Activated naive CD4-positive, alpha-beta T cell treated with anti-CD3 and anti-CD28 coated beads, Interleukin-2, amount 50 U/mL, for 24 hours (primary cell): ENCODE results near the gene GPR26.

Experiments
- H3K27ac Mint-ChIP-seq: one replicate; pipeline ENCODE4 v1.8.0; 2021; ENCODE audit warnings: mild to moderate bottlenecking, mixed read lengths
- H3K27me3 Mint-ChIP-seq: one replicate; pipeline ENCODE4 v1.8.0; 2021; ENCODE audit warnings: mixed read lengths
- H3K36me3 Mint-ChIP-seq: one replicate; pipeline ENCODE4 v1.8.0; 2021; ENCODE audit warnings: mixed read lengths
- H3K4me1 Mint-ChIP-seq: one replicate; pipeline ENCODE4 v1.8.0; 2021; ENCODE audit warnings: mixed read lengths
- H3K4me3 Mint-ChIP-seq: one replicate; pipeline ENCODE4 v1.8.0; 2021; ENCODE audit warnings: mild to moderate bottlenecking, mixed read lengths
- H3K9me3 Mint-ChIP-seq: one replicate; pipeline ENCODE4 v1.8.0; 2021; ENCODE audit warnings: mixed read lengths

Gene GPR26

DNA sequence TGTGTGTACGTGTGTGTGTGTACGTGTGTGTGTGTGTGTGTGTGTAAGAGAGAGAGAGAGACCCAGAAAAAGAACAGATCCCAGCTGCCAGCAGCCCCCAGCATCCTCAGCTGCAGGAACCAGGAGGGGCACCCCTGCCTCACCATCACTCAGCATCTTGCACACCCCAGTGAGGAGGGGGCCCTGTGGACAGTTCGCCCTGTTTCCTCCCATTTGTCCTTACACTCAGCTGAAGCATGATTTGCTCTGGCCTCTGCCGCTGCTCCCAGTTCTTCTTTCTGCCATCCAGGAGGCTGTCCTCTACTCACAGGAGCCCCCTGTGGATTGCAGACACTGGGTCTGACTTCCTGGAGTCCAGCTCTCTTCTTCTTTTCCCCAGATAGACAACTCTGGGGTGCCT, 9.7 kb downstream of the GPR26 start:
- H3K4me1 Mint-ChIP-seq, result no peaks in the 10 kb centered on the region
- no peaks in the 10 kb centered on the region for H3K9me3 Mint-ChIP-seq
- H3K27ac Mint-ChIP-seq, result no peak overlapping the region
- no peak overlapping the region for H3K4me3 Mint-ChIP-seq
- no peaks in the 10 kb centered on the region for H3K36me3 Mint-ChIP-seq
- H3K27me3 Mint-ChIP-seq, result no peaks in the 10 kb centered on the region

DNA sequence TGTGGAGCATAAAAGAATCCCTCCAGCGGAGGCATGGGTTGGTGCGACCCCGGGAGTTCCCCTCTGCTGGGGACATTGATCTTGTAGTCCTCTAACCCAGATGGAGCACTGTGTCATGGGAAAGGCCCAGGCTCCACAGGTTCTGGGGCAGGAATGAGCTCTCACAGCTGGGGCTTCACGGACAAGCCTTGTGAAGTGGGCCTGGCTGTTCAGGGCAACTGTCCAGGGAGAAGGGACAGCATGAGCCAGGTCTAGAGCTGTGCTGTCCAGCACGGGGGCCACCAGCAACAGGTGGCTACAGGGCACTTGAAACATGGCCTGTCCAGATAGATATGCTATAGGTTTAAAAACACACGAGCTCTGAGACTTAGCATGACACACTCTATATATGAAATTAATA, 11.4 kb downstream of the GPR26 start:
- Mint-ChIP-seq H3K9me3 (no peaks in the 10 kb centered on the region), H3K27ac (no peak overlapping the region), H3K36me3 (no peaks in the 10 kb centered on the region), H3K27me3 (no peaks in the 10 kb centered on the region), H3K4me1 (no peaks in the 10 kb centered on the region), H3K4me3 (no peak overlapping the region)

DNA sequence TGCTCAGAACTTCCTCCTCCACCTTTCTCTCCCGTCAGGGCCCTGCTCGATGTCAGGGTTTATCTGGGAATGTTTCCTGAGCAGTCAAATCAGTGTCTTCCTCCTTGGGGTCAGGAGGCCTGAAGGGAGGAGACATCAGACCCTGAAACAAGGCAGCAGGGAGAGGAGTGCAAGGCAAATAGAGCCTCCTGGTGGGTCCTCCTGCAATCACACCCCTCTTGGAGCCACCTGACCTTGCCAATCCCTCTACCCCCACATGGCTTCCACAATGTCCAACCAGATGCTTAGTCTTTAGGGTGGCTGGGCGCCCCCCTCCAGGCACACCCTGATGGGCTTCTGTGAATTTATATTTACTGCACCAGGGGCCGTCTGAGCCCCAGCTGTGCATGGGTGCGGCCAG, 12.2 kb downstream of the GPR26 start:
- H3K27me3 Mint-ChIP-seq, result peaks cover 2% of the 10 kb centered on the region
- H3K4me3 Mint-ChIP-seq, result no peak overlapping the region
- H3K9me3 Mint-ChIP-seq, result no peaks in the 10 kb centered on the region
- H3K27ac Mint-ChIP-seq, result no peak overlapping the region
- no peaks in the 10 kb centered on the region for H3K4me1 Mint-ChIP-seq
- no peaks in the 10 kb centered on the region for H3K36me3 Mint-ChIP-seq

DNA sequence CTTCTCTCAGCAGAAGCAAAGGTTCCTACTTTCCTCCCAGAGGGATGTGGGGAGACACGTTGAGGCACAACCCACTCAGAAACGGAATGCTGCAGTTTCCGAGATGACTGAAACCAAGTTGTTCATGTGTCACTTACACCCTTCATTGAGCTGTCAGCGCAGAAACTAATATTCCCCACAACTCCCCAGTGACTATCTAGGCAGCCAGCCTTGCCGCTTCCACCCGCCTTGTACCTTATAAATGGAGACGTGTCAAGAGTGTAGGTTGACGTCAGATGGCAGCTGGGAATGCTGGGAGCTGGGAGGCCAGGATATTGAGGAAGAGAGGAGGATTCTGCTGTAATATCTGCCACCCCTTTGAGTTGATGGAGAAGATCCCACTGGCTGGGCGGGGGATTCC, 15.1 kb downstream of the GPR26 start:
- no peaks in the 10 kb centered on the region for H3K9me3 Mint-ChIP-seq
- H3K4me1 Mint-ChIP-seq, result no peaks in the 10 kb centered on the region
- no peak overlapping the region for H3K4me3 Mint-ChIP-seq
- H3K27me3 Mint-ChIP-seq, result peaks cover 2% of the 10 kb centered on the region
- H3K36me3 Mint-ChIP-seq, result no peaks in the 10 kb centered on the region
- H3K27ac Mint-ChIP-seq, result no peak overlapping the region

DNA sequence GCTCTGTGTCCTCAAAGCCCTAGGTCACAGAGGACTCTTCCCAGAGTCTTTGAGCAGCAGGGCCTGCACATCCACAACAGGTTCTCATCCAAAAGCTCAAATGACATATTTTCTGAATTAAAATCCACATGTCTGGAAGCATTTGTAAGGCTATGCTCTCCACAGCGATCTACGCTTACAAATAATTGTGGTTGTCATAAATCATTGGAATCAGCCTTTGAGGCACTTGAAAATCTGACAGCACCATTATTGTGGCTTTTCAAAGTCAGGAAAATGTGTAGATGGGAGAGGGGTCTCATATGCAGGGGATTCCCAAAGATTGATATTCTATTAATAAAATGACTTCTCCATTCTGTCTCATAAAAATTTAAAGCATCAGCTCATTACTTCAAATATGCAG, 16.3 kb downstream of the GPR26 start:
- Mint-ChIP-seq H3K4me3 (no peak overlapping the region), H3K36me3 (no peaks in the 10 kb centered on the region), H3K27ac (no peak overlapping the region), H3K4me1 (no peaks in the 10 kb centered on the region), H3K9me3 (no peaks in the 10 kb centered on the region), H3K27me3 (peaks cover 2% of the 10 kb centered on the region)

DNA sequence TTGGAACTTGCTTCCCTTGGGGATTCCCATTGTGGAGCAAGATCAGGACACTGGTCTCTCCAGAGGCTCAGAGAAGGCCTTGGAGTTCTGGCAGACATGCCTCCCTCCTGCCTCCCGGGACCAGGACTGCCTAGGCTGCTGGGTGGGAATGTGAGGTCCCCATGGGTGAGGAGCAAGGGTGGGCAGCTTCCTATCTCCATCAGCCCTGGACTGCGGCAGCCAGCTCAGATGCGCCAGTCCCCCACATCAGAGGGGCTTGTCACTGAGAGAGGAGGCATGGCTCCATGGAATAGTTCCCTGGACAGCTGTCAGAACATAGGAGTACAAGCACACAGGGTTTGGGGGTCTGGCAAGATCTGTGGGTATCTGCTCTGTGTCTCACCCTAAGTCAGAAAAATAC, 17.3 kb downstream of the GPR26 start:
- H3K4me1 Mint-ChIP-seq, result no peaks in the 10 kb centered on the region
- no peaks in the 10 kb centered on the region for H3K36me3 Mint-ChIP-seq
- peaks cover 2% of the 10 kb centered on the region for H3K27me3 Mint-ChIP-seq
- no peaks in the 10 kb centered on the region for H3K9me3 Mint-ChIP-seq
- H3K27ac Mint-ChIP-seq, result no peak overlapping the region
- H3K4me3 Mint-ChIP-seq, result no peak overlapping the region

DNA sequence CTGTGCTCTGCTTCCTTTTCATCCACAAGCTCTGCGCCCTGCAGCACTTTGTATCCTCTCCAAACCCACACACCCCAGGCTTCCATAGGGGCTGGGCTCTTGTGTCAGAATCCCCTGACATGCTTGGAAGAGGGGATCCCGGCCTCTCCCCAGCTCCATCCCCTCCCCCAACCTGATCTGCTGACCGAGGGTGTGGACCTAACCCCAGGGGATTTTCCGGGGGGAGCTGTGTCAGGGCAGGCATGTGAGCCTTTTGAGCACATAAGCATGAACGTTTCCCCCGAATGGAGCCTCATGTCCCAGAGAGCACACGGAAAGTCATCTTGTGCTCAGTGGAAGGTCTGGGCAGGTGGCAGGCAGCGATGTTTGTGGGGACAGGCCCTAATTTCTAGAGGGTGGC, 17.7 kb downstream of the GPR26 start:
- Mint-ChIP-seq H3K4me1 (no peaks in the 10 kb centered on the region), H3K27me3 (peaks cover 2% of the 10 kb centered on the region), H3K27ac (no peak overlapping the region), H3K36me3 (no peaks in the 10 kb centered on the region), H3K4me3 (no peak overlapping the region), H3K9me3 (no peaks in the 10 kb centered on the region)

DNA sequence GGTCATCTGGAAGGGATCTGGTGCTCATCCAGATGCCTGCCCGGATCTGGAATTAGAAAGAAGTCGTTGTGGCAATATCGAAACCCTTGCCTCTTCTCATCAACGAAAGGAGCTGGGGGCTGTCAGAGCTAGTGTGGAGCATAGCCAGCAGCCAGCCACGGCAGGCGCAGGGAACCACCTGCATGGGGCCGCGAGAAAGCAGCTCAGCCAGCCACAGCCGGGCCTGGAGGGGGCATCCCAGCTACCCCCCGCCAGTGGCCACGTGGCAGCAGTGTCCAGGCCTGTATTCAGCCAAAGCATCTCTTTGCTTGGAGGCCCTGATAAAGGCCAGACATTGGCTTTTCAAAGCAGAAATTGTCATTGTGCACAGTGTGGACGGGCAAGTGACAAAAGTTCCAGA, 19.1 kb downstream of the GPR26 start:
- Mint-ChIP-seq H3K4me3 (no peak overlapping the region), H3K27me3 (peaks cover 2% of the 10 kb centered on the region), H3K27ac (no peak overlapping the region), H3K4me1 (no peaks in the 10 kb centered on the region), H3K9me3 (no peaks in the 10 kb centered on the region), H3K36me3 (no peaks in the 10 kb centered on the region)

DNA sequence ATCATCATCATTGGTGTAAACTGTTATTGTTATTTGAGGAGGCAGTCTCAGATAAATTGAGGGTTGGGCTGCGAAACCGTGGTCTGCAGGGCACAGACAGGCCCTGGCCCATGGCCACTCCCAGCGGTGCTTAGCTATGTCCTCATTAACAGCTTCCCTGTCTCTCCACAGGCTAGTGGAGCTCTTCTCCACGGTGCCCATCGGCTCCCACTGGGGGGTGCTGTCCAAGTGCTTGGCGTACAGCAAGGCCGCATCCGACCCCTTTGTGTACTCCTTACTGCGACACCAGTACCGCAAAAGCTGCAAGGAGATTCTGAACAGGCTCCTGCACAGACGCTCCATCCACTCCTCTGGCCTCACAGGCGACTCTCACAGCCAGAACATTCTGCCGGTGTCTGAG, 21.6 kb downstream of the GPR26 start:
- Mint-ChIP-seq H3K9me3 (no peaks in the 10 kb centered on the region), H3K27me3 (peaks cover 1% of the 10 kb centered on the region), H3K4me1 (no peaks in the 10 kb centered on the region), H3K36me3 (no peaks in the 10 kb centered on the region), H3K4me3 (no peak overlapping the region), H3K27ac (no peak overlapping the region)

DNA sequence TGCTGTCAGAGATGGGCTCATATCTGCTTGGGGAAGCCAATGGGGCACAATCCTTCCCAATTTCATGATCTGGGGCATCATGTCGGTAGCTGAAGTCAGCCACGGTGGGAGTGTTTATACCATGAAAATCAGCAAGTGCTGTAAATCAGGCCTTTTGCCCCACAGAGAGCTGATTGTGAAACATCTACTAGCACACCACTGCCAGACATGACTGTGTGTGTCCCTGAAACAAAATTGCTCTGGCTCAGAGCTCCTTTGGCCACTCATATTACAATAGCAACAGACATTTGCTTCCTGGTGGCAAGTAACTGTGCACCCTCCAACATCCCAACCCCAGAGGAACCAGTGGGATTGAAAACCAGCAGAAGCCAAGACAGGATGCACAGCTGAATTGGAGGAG, 23.7 kb downstream of the GPR26 start:
- Mint-ChIP-seq H3K36me3 (no peaks in the 10 kb centered on the region), H3K9me3 (no peaks in the 10 kb centered on the region), H3K4me3 (no peak overlapping the region), H3K4me1 (no peaks in the 10 kb centered on the region), H3K27me3 (peaks cover 4% of the 10 kb centered on the region), H3K27ac (no peak overlapping the region)

DNA sequence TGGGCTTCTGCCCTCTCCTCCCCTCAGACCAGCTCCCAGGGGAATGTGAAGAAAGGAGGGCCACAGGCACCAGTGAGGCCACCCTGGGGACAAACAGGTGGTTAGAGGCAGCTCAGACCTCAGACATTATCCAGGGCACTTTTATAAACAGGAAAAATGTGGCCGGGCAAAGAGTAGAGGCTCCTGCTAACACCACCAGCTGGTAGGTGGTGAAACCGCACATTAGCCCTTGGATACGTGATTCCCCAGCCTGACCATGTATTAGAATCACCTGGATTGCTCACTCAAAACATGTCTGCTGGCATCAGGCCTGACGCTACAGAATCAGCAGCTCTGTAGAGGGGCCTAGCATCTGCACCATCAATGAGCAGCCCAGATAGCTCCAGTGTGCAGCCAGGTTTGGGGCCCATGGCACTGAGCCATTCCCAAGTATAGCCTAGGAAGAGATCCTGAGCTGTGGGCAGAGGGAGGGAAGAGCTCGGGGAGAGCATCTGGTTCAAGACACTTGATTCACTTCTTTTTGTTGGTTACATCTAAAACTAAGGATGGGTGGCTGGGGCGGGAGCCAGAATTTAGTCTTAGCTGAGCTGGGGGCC, 37.1 kb downstream of the GPR26 start:
- H3K27me3 Mint-ChIP-seq, result peaks cover 4% of the 10 kb centered on the region

DNA sequence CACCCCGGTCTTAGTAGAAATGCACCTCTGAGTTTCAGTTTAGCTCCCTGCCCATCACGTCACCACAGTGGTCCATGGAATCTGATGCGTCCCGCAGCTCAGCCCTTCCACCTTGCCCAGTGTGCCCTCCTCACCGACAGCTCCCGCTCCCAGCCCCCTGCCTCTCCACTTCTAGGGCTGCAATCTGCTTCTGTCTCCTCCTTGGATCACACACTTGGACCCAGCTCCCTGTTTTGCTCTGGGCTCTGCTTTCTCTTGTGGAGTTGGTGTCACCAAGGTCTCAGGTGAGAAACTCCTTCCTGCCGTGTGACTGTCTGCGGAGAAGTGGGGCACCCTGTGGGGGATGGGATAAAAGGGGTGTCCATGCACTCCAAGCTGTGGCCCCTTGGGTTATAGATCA, 37.9 kb downstream of the GPR26 start:
- H3K27me3 Mint-ChIP-seq, result peaks cover 5% of the 10 kb centered on the region
- no peak overlapping the region for H3K4me3 Mint-ChIP-seq
- no peaks in the 10 kb centered on the region for H3K4me1 Mint-ChIP-seq
- no peaks in the 10 kb centered on the region for H3K9me3 Mint-ChIP-seq
- no peaks in the 10 kb centered on the region for H3K36me3 Mint-ChIP-seq
- H3K27ac Mint-ChIP-seq, result no peak overlapping the region

More for the DNA sequence above, 37.1 kb downstream of the GPR26 start:
- Mint-ChIP-seq H3K4me3 (no peak overlapping the region), H3K9me3 (no peaks in the 10 kb centered on the region), H3K27ac (no peak overlapping the region), H3K4me1 (no peaks in the 10 kb centered on the region), H3K36me3 (no peaks in the 10 kb centered on the region)

DNA sequence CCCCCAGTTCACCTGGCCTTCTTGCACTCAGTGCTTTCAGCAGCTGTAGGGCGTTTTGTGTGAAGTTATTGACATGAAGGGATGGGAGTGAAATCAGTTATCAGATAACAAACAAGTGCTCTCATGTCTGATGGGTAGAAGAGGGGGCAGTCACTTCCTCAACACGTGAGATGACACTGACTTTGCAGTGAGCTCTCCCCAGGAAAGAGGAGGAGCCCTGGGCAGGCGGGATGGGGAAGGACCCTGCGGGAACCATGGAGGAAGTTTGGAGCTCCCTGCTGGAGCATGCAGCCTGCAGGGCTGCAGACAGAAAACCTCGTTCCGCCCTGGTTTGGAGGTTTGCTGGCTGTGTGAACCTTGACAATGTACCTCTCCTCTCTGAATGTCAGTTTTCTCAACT, 38.7 kb downstream of the GPR26 start:
- Mint-ChIP-seq H3K36me3 (no peaks in the 10 kb centered on the region), H3K4me3 (no peak overlapping the region), H3K9me3 (no peaks in the 10 kb centered on the region), H3K27ac (no peak overlapping the region), H3K4me1 (no peaks in the 10 kb centered on the region), H3K27me3 (peaks cover 5% of the 10 kb centered on the region)

DNA sequence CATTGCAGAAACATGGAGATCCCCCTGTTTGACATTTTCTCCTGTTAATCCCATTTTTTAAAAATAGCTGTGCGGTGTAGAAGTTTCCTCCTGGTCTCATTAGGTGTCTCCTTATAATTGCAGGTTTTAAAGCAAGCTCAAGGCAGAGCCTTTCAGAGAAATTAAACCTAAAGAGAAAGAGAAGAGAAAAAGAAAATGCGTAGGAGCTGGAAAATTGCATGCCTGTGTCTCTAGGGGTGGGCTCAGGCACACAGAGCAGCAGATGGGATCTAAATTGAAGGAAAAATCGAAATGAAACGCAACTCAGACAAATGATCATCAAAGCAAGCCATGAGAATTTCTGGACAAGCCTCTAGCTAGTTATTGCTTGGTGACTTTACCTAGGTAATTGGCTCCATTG, 40.1 kb downstream of the GPR26 start:
- H3K27me3 Mint-ChIP-seq, result peaks cover 5% of the 10 kb centered on the region
- no peak overlapping the region for H3K27ac Mint-ChIP-seq
- H3K9me3 Mint-ChIP-seq, result no peaks in the 10 kb centered on the region
- no peaks in the 10 kb centered on the region for H3K4me1 Mint-ChIP-seq
- no peak overlapping the region for H3K4me3 Mint-ChIP-seq
- H3K36me3 Mint-ChIP-seq, result no peaks in the 10 kb centered on the region

DNA sequence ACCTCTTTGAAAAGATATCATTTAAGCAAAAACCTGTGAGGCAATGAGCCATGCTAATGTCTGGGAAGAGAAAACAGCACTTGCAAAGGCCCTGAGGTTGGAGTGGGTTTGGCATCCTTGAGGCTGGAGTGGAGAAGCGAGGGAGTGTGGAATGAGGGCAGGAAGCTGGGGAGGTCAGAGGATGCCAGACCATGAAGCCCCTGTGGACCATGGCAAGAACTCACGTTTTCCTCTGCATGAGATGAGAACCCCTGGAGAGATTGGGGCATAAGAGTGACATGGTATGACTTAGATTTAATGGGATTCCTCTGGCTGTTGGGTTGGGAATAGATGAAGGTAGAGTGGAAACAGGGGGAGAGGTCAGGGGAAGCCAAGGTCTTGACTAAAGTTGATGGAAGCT, 49.4 kb downstream of the GPR26 start:
- Mint-ChIP-seq H3K27me3 (peaks cover 3% of the 10 kb centered on the region), H3K36me3 (no peaks in the 10 kb centered on the region), H3K4me1 (no peaks in the 10 kb centered on the region)

DNA sequence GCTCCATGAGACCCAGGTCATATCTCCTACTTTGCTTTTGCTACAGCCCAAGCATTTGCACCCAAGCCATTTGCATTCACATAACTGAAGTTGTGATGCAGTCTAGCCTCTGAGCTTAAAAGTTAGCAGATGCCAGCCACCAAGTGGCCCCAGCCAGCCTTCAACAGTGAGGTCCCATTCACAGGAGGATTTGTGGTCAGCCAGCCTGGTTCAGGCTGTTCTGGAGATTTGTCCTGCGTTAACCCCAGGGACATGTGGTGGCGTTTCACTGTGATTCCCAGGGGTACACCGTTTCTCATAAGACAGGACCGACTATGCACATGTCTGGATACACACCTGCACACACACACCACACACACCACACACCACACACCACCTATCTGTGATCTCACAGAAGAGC, 51.2 kb downstream of the GPR26 start:
- peaks cover 5% of the 10 kb centered on the region for H3K9me3 Mint-ChIP-seq
- peaks cover 3% of the 10 kb centered on the region for H3K27me3 Mint-ChIP-seq
- no peaks in the 10 kb centered on the region for H3K36me3 Mint-ChIP-seq
- H3K27ac Mint-ChIP-seq, result no peak overlapping the region
- H3K4me1 Mint-ChIP-seq, result no peaks in the 10 kb centered on the region
- no peak overlapping the region for H3K4me3 Mint-ChIP-seq

More for the DNA sequence above, 49.4 kb downstream of the GPR26 start:
- H3K4me3 Mint-ChIP-seq, result no peak overlapping the region
- no peak overlapping the region for H3K27ac Mint-ChIP-seq
- H3K9me3 Mint-ChIP-seq, result peaks cover 5% of the 10 kb centered on the region

DNA sequence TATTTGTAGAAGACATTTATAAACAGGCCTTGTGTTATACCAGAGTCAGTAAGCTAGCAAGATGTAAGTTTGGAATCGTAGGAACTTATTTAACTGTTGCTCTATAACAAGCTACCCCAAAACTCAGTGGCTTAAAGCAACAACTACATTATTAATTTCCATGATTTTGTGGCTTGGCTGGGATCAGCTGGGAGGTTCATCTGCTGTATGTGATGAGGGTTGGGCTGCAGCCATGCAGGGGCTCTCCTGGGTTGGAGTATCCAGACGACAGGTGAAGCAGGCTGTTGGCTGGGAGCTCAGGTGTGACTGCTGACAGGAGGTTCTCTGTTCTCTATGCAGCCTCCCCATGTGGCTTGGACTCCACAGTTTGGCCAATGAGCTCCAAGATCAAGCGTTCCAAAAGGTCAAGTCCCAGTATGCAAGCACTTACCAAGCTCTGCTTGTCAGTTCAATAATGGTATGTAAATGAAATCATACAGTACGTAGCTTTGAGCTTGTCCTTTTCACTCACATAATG, 52.4 kb downstream of the GPR26 start:
- H3K36me3 Mint-ChIP-seq, result no peaks in the 10 kb centered on the region

More for the DNA sequence above, 52.4 kb downstream of the GPR26 start:
- H3K27me3 Mint-ChIP-seq, result peaks cover 3% of the 10 kb centered on the region
- H3K4me3 Mint-ChIP-seq, result no peak overlapping the region
- no peak overlapping the region for H3K27ac Mint-ChIP-seq
- H3K4me1 Mint-ChIP-seq, result no peaks in the 10 kb centered on the region
- H3K9me3 Mint-ChIP-seq, result peaks cover 5% of the 10 kb centered on the region
